Common myeloid progenitor, CD34-positive (primary cell): Measurements from ENCODE around the gene MTARC2.

Source experiments
- CTCF ChIA-PET: fragments of 350-600 bp; sonication (Branson Sonifier 250); formaldehyde crosslinking; loops from one replicate; lab custom pipeline; 2021; ENCODE audit warnings: antibody characterized with exemption; lab: Charles Lee
- POLR2A ChIA-PET: fragments of 350-600 bp; sonication (Branson Sonifier 250); formaldehyde crosslinking; loops from one replicate; lab custom pipeline; 2021; ENCODE audit warnings: antibody characterized with exemption; lab: Charles Lee
- DNase-seq, 3 donors: peaks; one replicate each; pipeline versions ENCODE4 v3.0.0 to v3.0.0-alpha.2; 2013
- H3K27ac ChIP-seq, 2 experiments: 1 replicate in 1 of 2; 2 replicates in 1 of 2; pipeline ENCODE4 v1.7.0; 2013; ENCODE audit warnings: inconsistent platforms in 2 of 2, low read length in 2 of 2, mild to moderate bottlenecking in 2 of 2, low read depth in 1 of 2, moderate library complexity in 1 of 2; ENCODE audit not compliant: severe bottlenecking in 2 of 2, insufficient read depth in 1 of 2, poor library complexity in 1 of 2
- H3K27me3 ChIP-seq, 5 experiments: replicated peaks in 2 of 5; 1 replicate in 3 of 5; 2 replicates in 2 of 5; pipeline versions ENCODE4 v1.6.1 to v1.7.0; 2013; ENCODE audit warnings: low read length in 4 of 5, mild to moderate bottlenecking in 2 of 5, moderate library complexity in 2 of 5, inconsistent platforms in 1 of 5; ENCODE audit not compliant: insufficient read depth in 5 of 5, control insufficient read depth in 4 of 5
- H3K36me3 ChIP-seq, 4 experiments: 1 replicate in 2 of 4; 2 replicates in 2 of 4; pipeline versions ENCODE4 v1.6.1 to v1.7.0; 2013; ENCODE audit warnings: low read length in 3 of 4, control low read depth in 1 of 4, mild to moderate bottlenecking in 1 of 4; ENCODE audit not compliant: control insufficient read depth in 4 of 4, insufficient read depth in 4 of 4
- H3K4me1 ChIP-seq, 4 experiments: 1 replicate in 3 of 4; 2 replicates in 1 of 4; pipeline versions ENCODE4 v1.6.1 to v1.7.1; 2013; ENCODE audit warnings: low read length in 3 of 4, mild to moderate bottlenecking in 3 of 4, control low read depth in 1 of 4, inconsistent platforms in 1 of 4, moderate library complexity in 1 of 4; ENCODE audit not compliant: control insufficient read depth in 4 of 4, insufficient read depth in 4 of 4; ENCODE audit errors: control extremely low read depth in 1 of 4
- H3K4me3 ChIP-seq, 7 experiments: 1 replicate in 4 of 7; 2 replicates in 3 of 7; pipeline versions ENCODE4 v1.5.1 to v1.7.0; 2013; ENCODE audit warnings: mild to moderate bottlenecking in 7 of 7, low read length in 6 of 7, moderate library complexity in 6 of 7, inconsistent platforms in 2 of 7, low read depth in 2 of 7, control low read depth in 1 of 7; ENCODE audit not compliant: insufficient read depth in 4 of 7, control insufficient read depth in 1 of 7; ENCODE audit errors: extremely low read depth in 1 of 7
- H3K9me3 ChIP-seq, 5 experiments: 1 replicate in 4 of 5; 2 replicates in 1 of 5; pipeline versions ENCODE4 v1.6.1 to v1.7.1; 2013; ENCODE audit warnings: low read length in 4 of 5, mild to moderate bottlenecking in 2 of 5, inconsistent platforms in 1 of 5, low read depth in 1 of 5, moderate library complexity in 1 of 5; ENCODE audit not compliant: control insufficient read depth in 4 of 5, insufficient read depth in 2 of 5; ENCODE audit errors: control extremely low read depth in 1 of 5
- WGBS: methylation state at CpG from one replicate; pipeline ENCODE4 v1.1.5; 2013; ENCODE audit not compliant: insufficient coverage; 5-methylcytosine and 5-hydroxymethylcytosine counted together

MTARC2 gene

DNA sequence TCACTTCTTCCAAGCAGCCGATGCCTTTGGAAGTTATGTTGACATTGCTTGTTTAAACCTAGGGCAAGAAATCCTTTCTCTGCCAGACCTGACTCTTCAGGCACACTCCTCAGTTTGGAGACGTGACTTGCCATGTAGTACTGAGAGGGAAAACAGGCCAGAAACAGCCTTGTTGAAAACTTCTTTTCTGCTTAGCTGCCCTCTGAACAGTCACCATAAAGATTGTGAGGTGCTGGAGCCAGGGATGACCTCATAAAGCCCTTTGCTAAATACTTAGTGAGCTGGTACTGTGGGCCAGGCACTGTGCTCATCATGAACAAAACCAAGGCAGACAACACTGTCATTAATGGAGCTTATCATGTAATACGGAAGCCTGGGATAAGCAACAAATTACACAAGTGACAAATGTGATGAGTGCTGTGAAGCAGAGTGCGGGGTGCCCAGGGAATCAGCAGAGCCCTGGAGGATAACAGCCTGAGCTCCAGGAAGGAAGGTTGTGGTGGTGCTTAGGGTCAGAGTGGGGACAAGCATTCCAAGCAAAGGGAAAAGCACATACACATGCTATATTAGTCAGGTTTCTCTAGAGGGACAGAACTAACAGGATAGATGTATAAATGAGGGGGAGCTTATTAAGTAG, 80.9 kb downstream of the MTARC2 start:
- no peaks in the 10 kb centered on the region for H3K36me3 ChIP-seq
- CTCF ChIA-PET = no interaction called here

DNA sequence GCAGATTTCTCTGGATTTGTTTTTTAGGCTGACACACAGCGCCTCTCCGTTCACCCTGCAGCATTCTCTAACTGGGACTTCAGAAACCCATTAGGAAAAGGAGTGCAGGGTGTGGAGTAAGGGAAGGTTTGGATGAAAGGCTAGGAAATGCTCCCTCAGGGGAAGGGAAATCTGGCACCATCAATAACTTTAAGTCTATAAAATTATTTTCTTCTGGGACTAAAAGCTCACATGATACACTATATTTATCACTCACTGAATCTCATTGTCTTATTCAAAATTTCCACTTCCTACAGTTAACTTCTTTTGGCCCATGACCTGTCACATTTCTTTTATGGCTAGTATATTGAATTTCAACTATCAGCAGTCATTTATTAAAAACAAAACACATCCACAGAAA, 85.3 kb downstream of the MTARC2 start:
- no peak overlapping the region for H3K27ac ChIP-seq
- ChIA-PET POLR2A (no interaction called here), CTCF (no interaction called here)
- WGBS = 100% methylated on average over 2 of the region's 2 CpGs
- no peak for DNase-seq
- no peaks in the 10 kb centered on the region for H3K27me3 ChIP-seq
- no peaks in the 10 kb centered on the region for H3K36me3 ChIP-seq
- peaks cover 0 to 6% (median 0%) of the 10 kb centered on the region in 5 experiments for H3K9me3 ChIP-seq
- H3K4me1 ChIP-seq = peaks cover 0 to 3% (median 0%) of the 10 kb centered on the region in 4 experiments
- no peak overlapping the region for H3K4me3 ChIP-seq

More for the DNA sequence above, 80.9 kb downstream of the MTARC2 start:
- Histone ChIP-seq H3K9me3 (peaks cover 0 to 6% (median 0%) of the 10 kb centered on the region in 5 experiments), H3K27me3 (no peaks in the 10 kb centered on the region), H3K27ac (no peak overlapping the region), H3K4me1 (peaks cover 0 to 3% (median 0%) of the 10 kb centered on the region in 4 experiments), H3K4me3 (no peak overlapping the region)
- POLR2A ChIA-PET = no interaction called here
- 95% methylated on average over 4 of the region's 4 CpGs for WGBS
- no peak for DNase-seq
